Measurements from ENCODE around the gene RNF212. TPM values are rescaled to one million over a fixed set of nuclear protein-coding genes. Genes with fewer than 3 reads are reported as not detected.

RNF212 gene
- total and polyA plus RNA-seq, 10 of the 15 experiments (the other 5 are each of a cell fraction or from before 2014, with no cell fraction given): not detected

- no peak for ATAC-seq
- no peak for DNase-seq (ENCODE audit: low read depth, low spot score)
- no peak overlapping the region for H3K9ac ChIP-seq (ENCODE audit: control insufficient read depth, insufficient read depth, low read length)
- no peak overlapping the region for H2AFZ ChIP-seq (ENCODE audit: control insufficient read depth, low read depth, low read length)
- H3K27me3 ChIP-seq (replicated peaks in 1 of 2; ENCODE audit: control insufficient read depth in 2 of 2, insufficient read depth in 2 of 2, low read length in 1 of 2): no peaks in the 10 kb centered on the region
- CTCF ChIA-PET: no interaction called here
- no peaks in the 10 kb centered on the region for H3K4me1 ChIP-seq (ENCODE audit: control insufficient read depth, insufficient read depth, low read length)
- no peaks in the 10 kb centered on the region; the same call in 2 of the 3 replicates for H3K9me3 ChIP-seq (replicated peaks; ENCODE audit: control insufficient read depth, insufficient read depth, low read length)
- no peaks in the 10 kb centered on the region for H3K79me2 ChIP-seq (ENCODE audit: control insufficient read depth, insufficient read depth, low read length)
- no TSS peak for BruUV-seq (replicated peaks)
- no peak for FAIRE-seq
- no peak overlapping the region for H3K27ac ChIP-seq (ENCODE audit: control insufficient read depth, insufficient read depth)
- intact Hi-C loops (cut with micrococcal nuclease; ENCODE audit: unreplicated experiment) (no loop called here), in situ Hi-C loops (cut with MboI) (no loop called here)
- H3K4me3 ChIP-seq: no peak overlapping the region
- SMC1A ChIA-PET (ENCODE audit: uncharacterized antibody, unreplicated experiment): no interaction called here
- no peak overlapping the region for H3K4me2 ChIP-seq (ENCODE audit: control insufficient read depth, insufficient read depth)
- no peaks in the 10 kb centered on the region for H4K20me1 ChIP-seq (ENCODE audit: control insufficient read depth, insufficient read depth)
- 53% methylated on average over 20 of the region's 20 CpGs for WGBS (ENCODE audit: insufficient coverage, insufficient replicate concordance, low lambda C conversion rate, missing lambda C conversion rate)
- no peaks in the 10 kb centered on the region for H3K36me3 ChIP-seq (ENCODE audit: control insufficient read depth in 2 of 2, insufficient read depth in 2 of 2, low read length in 1 of 2)
- RAD21 ChIA-PET (ENCODE audit: unreplicated experiment): no interaction called here
- TF ChIP-seq ZNF24 (IDR thresholded peaks at IDR 0.05): no peak
- TF ChIP-seq STAT3 (IDR thresholded peaks at IDR 0.05; ENCODE audit: low read depth, low read length): no peak
- TF ChIP-seq CREB1 (IDR thresholded peaks at IDR 0.05; ENCODE audit: low read depth): no peak
- no peak for TF ChIP-seq CREM (IDR thresholded peaks at IDR 0.05; ENCODE audit: low read depth)
- TF ChIP-seq BCLAF1 (IDR thresholded peaks at IDR 0.05): no peak
- TF ChIP-seq CBX5 (IDR thresholded peaks at IDR 0.05; ENCODE audit: low read depth): no peak
- no peak for TF ChIP-seq DPF2 (IDR thresholded peaks at IDR 0.05)
- TF ChIP-seq ZBTB33 (IDR thresholded peaks at IDR 0.05): no peak
- TF ChIP-seq ZNF384 (IDR thresholded peaks at IDR 0.05; ENCODE audit: borderline replicate concordance, low read depth, low read length): no peak
- no peak for TF ChIP-seq RBBP5 (conservative IDR thresholded peaks at IDR 0.05)
- TF ChIP-seq EED (IDR thresholded peaks at IDR 0.05; ENCODE audit: low read depth): no peak
- POLR2A ChIA-PET: no interaction called here
Observed at GRCh38 chr4:1039493-1040343, 73.6 kb downstream of the RNF212 start.

All from GM12878 (cell line).